OCI-M1 (cell line): ENCODE data around the gene SHISA6.

Experiments used
- DNase-seq: peaks from one replicate; lab custom pipeline; 2025; lab: John Stamatoyannopoulos, UW

SHISA6 gene

GRCh38 chr17:11353601-11354000 is 112.6 kb downstream of the SHISA6 start:
- no peak for DNase-seq

- no peak for DNase-seq
Measured at GRCh38 chr17:11356371-11356770, 115.4 kb downstream of the SHISA6 start.

- no peak for DNase-seq
Measured at GRCh38 chr17:11363565-11364117, 122.6 kb downstream of the SHISA6 start.

GRCh38 chr17:11366272-11366850 is 125.3 kb downstream of the SHISA6 start:
- DNase-seq: no peak

GRCh38 chr17:11369575-11369974 is 128.6 kb downstream of the SHISA6 start:
- no peak for DNase-seq

GRCh38 chr17:11372692-11373091 is 131.7 kb downstream of the SHISA6 start:
- DNase-seq: peak; percentile 8

GRCh38 chr17:11378506-11378905 is 137.5 kb downstream of the SHISA6 start:
- DNase-seq: no peak

- DNase-seq: no peak
Measured at GRCh38 chr17:11380761-11381160, 139.7 kb downstream of the SHISA6 start.

- DNase-seq: no peak
Measured at GRCh38 chr17:11383157-11383556, 142.1 kb downstream of the SHISA6 start.

GRCh38 chr17:11384131-11384530 is 143.1 kb downstream of the SHISA6 start:
- DNase-seq: no peak

GRCh38 chr17:11387610-11388009 is 146.6 kb downstream of the SHISA6 start:
- no peak for DNase-seq

- no peak for DNase-seq
Measured at GRCh38 chr17:11388054-11388453, 147.0 kb downstream of the SHISA6 start.

GRCh38 chr17:11389583-11389982 is 148.6 kb downstream of the SHISA6 start:
- no peak for DNase-seq

- no peak for DNase-seq
Measured at GRCh38 chr17:11391134-11391533, 150.1 kb downstream of the SHISA6 start.

- DNase-seq: no peak
Measured at GRCh38 chr17:11404431-11405276, 163.6 kb downstream of the SHISA6 start.

- no peak for DNase-seq
Measured at GRCh38 chr17:11406716-11407115, 165.7 kb downstream of the SHISA6 start.

- no peak for DNase-seq
Measured at GRCh38 chr17:11412654-11413053, 171.6 kb downstream of the SHISA6 start.

GRCh38 chr17:11418342-11418741 is 177.3 kb downstream of the SHISA6 start:
- no peak for DNase-seq

- no peak for DNase-seq
Measured at GRCh38 chr17:11430751-11431150, 189.7 kb downstream of the SHISA6 start.

GRCh38 chr17:11438673-11439072 is 197.7 kb downstream of the SHISA6 start:
- no peak for DNase-seq

- DNase-seq: no peak
Measured at GRCh38 chr17:11441004-11441403, 200.0 kb downstream of the SHISA6 start.

- DNase-seq: no peak
Measured at GRCh38 chr17:11446316-11446715, 205.3 kb downstream of the SHISA6 start.

GRCh38 chr17:11454096-11454495 is 213.1 kb downstream of the SHISA6 start:
- no peak for DNase-seq
